Measurements from ENCODE around the gene DUOXA1. TPM values are rescaled to one million over a fixed set of nuclear protein-coding genes. Genes with fewer than 3 reads are reported as not detected.

DUOXA1 gene
- total and polyA plus RNA-seq, 9 of the 15 experiments (the other 6 are each of a cell fraction or from before 2014, with no cell fraction given), result 0.17 to 0.74 (median 0.24) TPM; not detected in 6

DNA sequence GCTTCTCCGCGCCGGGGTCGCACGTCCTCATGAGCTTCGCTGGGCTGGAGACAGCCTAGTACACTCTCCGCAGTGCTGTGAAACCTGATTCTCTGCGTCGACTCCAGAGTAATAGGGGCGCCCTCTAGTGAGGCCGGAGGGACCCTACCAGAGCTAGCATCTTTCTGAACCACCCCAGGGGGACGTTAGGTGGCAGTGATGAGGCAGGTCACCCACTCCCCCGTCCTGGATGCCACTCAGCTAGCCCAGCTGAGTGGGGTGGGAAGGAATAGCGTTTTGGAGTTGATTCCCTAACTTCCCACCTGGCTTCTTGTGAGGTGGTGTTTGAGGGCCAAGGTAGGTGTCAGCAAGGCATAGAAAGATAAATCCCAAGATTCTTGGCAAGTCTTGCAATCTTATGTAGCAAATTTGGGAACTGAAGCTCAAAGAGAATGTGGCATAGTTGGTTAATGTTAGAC, 11.5 kb downstream of the DUOXA1 start (continued):
- TF ChIP-seq, protein P1, sequence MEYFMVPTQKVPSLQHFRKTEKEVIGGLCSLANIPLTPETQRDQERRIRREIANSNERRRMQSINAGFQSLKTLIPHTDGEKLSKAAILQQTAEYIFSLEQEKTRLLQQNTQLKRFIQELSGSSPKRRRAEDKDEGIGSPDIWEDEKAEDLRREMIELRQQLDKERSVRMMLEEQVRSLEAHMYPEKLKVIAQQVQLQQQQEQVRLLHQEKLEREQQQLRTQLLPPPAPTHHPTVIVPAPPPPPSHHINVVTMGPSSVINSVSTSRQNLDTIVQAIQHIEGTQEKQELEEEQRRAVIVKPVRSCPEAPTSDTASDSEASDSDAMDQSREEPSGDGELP (CRISPR knock-in tag; IDR thresholded peaks at IDR 0.05; ENCODE audit: borderline replicate concordance), result peak; percentile 88
- no peak for TF ChIP-seq ZNF224 (CRISPR knock-in tag; IDR thresholded peaks at IDR 0.05)
- peak; percentile 47 for TF ChIP-seq MEIS2 (IDR thresholded peaks at IDR 0.05; ENCODE audit: partially characterized antibody)
- peak; percentile 29 for TF ChIP-seq DACH1 (IDR thresholded peaks at IDR 0.05; ENCODE audit: partially characterized antibody)
- TF ChIP-seq ATF7 (IDR thresholded peaks at IDR 0.05), result 0 out of 2 replicates have a peak, but pooled peaks have one; percentile 38
- peak; percentile 30; the same call in 1 of the 2 replicates for TF ChIP-seq ETV1 (tag; conservative IDR thresholded peaks at IDR 0.05; ENCODE audit: low read depth)
- peak in 1 of 2 experiments; percentile 26; a peak in 1 of 4 replicates for TF ChIP-seq NONO (IDR thresholded peaks at IDR 0.05; ENCODE audit: low read depth in 2 of 2, low read length in 1 of 2)
- TF ChIP-seq DEAF1 (CRISPR knock-in tag; IDR thresholded peaks at IDR 0.05), result peak; percentile 86
- peak; percentile 82 for TF ChIP-seq CC2D1A (IDR thresholded peaks at IDR 0.05)
- TF ChIP-seq RB1 (IDR thresholded peaks at IDR 0.05; ENCODE audit: low read depth), result peak; percentile 91
- TF ChIP-seq PBX2 (CRISPR knock-in tag; IDR thresholded peaks at IDR 0.05; ENCODE audit: low read depth), result no peak
- TF ChIP-seq PBX2 (tag; conservative IDR thresholded peaks at IDR 0.05; ENCODE audit: low read depth), result peak; percentile 39; the same call in 1 of the 2 replicates
- peak; percentile 50; the same call in 1 of the 2 replicates for TF ChIP-seq ZBTB7A (IDR thresholded peaks at IDR 0.05; ENCODE audit: borderline replicate concordance, control insufficient read depth, low read depth, low read length)
- TF ChIP-seq, protein P2, sequence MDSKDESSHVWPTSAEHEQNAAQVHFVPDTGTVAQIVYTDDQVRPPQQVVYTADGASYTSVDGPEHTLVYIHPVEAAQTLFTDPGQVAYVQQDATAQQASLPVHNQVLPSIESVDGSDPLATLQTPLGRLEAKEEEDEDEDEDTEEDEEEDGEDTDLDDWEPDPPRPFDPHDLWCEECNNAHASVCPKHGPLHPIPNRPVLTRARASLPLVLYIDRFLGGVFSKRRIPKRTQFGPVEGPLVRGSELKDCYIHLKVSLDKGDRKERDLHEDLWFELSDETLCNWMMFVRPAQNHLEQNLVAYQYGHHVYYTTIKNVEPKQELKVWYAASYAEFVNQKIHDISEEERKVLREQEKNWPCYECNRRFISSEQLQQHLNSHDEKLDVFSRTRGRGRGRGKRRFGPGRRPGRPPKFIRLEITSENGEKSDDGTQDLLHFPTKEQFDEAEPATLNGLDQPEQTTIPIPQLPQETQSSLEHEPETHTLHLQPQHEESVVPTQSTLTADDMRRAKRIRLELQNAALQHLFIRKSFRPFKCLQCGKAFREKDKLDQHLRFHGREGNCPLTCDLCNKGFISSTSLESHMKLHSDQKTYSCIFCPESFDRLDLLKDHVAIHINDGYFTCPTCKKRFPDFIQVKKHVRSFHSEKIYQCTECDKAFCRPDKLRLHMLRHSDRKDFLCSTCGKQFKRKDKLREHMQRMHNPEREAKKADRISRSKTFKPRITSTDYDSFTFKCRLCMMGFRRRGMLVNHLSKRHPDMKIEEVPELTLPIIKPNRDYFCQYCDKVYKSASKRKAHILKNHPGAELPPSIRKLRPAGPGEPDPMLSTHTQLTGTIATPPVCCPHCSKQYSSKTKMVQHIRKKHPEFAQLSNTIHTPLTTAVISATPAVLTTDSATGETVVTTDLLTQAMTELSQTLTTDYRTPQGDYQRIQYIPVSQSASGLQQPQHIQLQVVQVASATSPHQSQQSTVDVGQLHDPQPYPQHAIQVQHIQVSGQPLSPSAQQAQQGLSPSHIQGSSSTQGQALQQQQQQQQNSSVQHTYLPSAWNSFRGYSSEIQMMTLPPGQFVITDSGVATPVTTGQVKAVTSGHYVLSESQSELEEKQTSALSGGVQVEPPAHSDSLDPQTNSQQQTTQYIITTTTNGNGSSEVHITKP (IDR thresholded peaks at IDR 0.05; ENCODE audit: partially characterized antibody), result peak; percentile 6
